CD4-positive, CD25-positive, alpha-beta regulatory T cell (primary cell): Measurements from ENCODE around the gene KEL. TPM values are rescaled to one million over a fixed set of nuclear protein-coding genes. Genes with fewer than 3 reads are reported as not detected.

Experiments used
- ATAC-seq, 2 donors: fragments of 150-1000 bp; cut with Tn5 transposase; one replicate each; pipeline ENCODE4 v1.10.0; 2021; ENCODE audit warnings: low read depth in 2 of 2, moderate number of reproducible peaks in 2 of 2, moderate library complexity in 1 of 2
- DNase-seq, 3 donors: peaks; one replicate each; pipeline versions ENCODE4 v3.0.0 to v3.0.0-alpha.2; 2012 to 2022; ENCODE audit warnings: mixed read lengths in 1 of 3
- H3K27ac ChIP-seq: one replicate; pipeline ENCODE4 v1.7.0; 2013; ENCODE audit warnings: mild to moderate bottlenecking, low read length; ENCODE audit not compliant: insufficient read depth, poor library complexity, severe bottlenecking
- H3K27me3 ChIP-seq: one replicate; pipeline ENCODE4 v1.7.0; 2013; ENCODE audit warnings: low read length; ENCODE audit not compliant: control insufficient read depth, insufficient read depth
- H3K36me3 ChIP-seq: one replicate; pipeline ENCODE4 v1.7.0; 2013; ENCODE audit warnings: mild to moderate bottlenecking, low read length, moderate library complexity; ENCODE audit not compliant: control insufficient read depth, insufficient read depth
- H3K4me1 ChIP-seq: 2 replicates; pipeline ENCODE4 v1.7.0; 2013; ENCODE audit warnings: mild to moderate bottlenecking, low read length; ENCODE audit not compliant: insufficient read depth, control insufficient read depth, poor library complexity, severe bottlenecking
- H3K4me3 ChIP-seq: one replicate; pipeline ENCODE4 v1.7.0; 2013; ENCODE audit warnings: low read depth, mild to moderate bottlenecking, low read length, moderate library complexity
- H3K9me3 ChIP-seq, 2 experiments: 1 replicate in 1 of 2; 2 replicates in 1 of 2; pipeline ENCODE4 v1.7.0; 2013; ENCODE audit warnings: low read length in 2 of 2, mild to moderate bottlenecking in 1 of 2, moderate library complexity in 1 of 2; ENCODE audit not compliant: control insufficient read depth in 2 of 2
- H3K27ac Mint-ChIP-seq, 3 donors: one replicate each; pipeline ENCODE4 v1.8.0; 2020 to 2022; ENCODE audit warnings: mild to moderate bottlenecking in 3 of 3, mixed read lengths in 3 of 3, moderate library complexity in 2 of 3
- H3K27me3 Mint-ChIP-seq: one replicate; pipeline ENCODE4 v1.8.0; 2022; ENCODE audit warnings: mild to moderate bottlenecking, mixed read lengths
- H3K36me3 Mint-ChIP-seq: one replicate; pipeline ENCODE4 v1.8.0; 2020; ENCODE audit warnings: mixed read lengths
- H3K4me1 Mint-ChIP-seq, 4 donors: one replicate each; pipeline ENCODE4 v1.8.0; 2020 to 2022; ENCODE audit warnings: mixed read lengths in 4 of 4, mild to moderate bottlenecking in 1 of 4
- H3K4me3 Mint-ChIP-seq, 4 donors: one replicate each; pipeline ENCODE4 v1.8.0; 2020 to 2022; ENCODE audit warnings: mild to moderate bottlenecking in 4 of 4, mixed read lengths in 4 of 4, moderate library complexity in 3 of 4
- H3K9me3 Mint-ChIP-seq, 7 donors: one replicate each; pipeline ENCODE4 v1.8.0; 2020 to 2022; ENCODE audit warnings: mixed read lengths in 7 of 7, mild to moderate bottlenecking in 3 of 7, moderate library complexity in 2 of 7
- polyA plus RNA-seq, 4 donors: library from polyadenylated mRNA; unstranded; fragments of 300-500 nt; fragmentation: Illumina TruSeq; gene quantifications; one replicate each; pipeline ENCODE4 v1.2.3, GENCODE V29; 2021
- total RNA-seq: library from RNA; stranded (reverse); gene quantifications from one replicate; pipeline ENCODE4 v1.2.3, GENCODE V29; 2022

Gene KEL
- total and polyA plus RNA-seq, 5 donors from 2014 or later = 1.1 TPM; not detected in 4

DNA sequence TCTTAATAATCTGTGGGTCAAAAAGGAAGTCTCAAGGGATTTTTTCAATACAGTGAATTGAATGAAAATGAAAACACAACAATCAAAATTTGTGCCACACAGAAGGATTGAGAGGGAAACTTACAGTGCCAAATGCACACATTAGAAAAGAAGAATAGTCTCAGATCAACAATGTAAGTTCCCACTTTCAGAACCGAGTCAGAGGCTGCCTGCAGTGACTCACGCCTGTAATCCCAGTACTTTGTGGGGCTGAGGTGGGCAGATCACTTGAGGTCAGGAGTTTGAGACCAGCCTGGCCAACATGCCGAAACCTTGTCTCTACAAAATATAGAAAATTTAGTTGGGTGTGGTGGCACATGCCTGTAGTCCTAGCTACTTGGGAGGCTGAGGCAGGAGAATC is 12.5 kb upstream of the KEL start:
- peaks cover 0 to 8% (median 0%) of the 10 kb centered on the region in 7 donors for H3K9me3 Mint-ChIP-seq
- H3K9me3 ChIP-seq = peaks cover 0 to 4% of the 10 kb centered on the region in 2 experiments
- H3K4me1 Mint-ChIP-seq = peaks cover 0 to 3% (median 0%) of the 10 kb centered on the region in 4 donors
- no peak for DNase-seq
- H3K27ac ChIP-seq = no peak overlapping the region
- H3K27me3 Mint-ChIP-seq = peaks cover 40% of the 10 kb centered on the region
- no peaks in the 10 kb centered on the region for H3K4me1 ChIP-seq
- no peak overlapping the region for H3K4me3 Mint-ChIP-seq
- H3K4me3 ChIP-seq = no peak overlapping the region
- H3K36me3 Mint-ChIP-seq = no peaks in the 10 kb centered on the region
- H3K36me3 ChIP-seq = no peaks in the 10 kb centered on the region
- ATAC-seq = no peak
- no peaks in the 10 kb centered on the region for H3K27me3 ChIP-seq
- no peak overlapping the region for H3K27ac Mint-ChIP-seq

DNA sequence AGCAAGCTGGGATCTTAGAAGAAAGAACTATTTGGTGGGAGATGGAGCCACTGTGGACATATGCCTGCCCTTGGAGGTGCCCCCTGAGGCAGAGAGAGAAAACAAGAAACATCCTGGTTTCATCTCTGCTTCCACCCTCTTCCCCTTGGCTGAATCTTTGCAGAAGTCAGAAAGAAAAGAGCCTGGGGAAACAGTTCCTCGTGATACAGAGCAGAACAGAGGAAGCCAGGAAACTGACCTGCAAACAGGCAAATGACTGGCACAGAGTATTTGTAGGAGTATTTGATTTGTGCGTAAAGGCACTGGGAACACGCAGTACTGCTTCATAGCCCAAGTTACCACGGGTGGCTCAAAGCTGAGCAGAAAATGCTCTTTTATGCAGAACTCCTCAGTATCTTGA is 7.0 kb upstream of the KEL start:
- H3K4me3 ChIP-seq = no peak overlapping the region
- no peaks in the 10 kb centered on the region for H3K36me3 Mint-ChIP-seq
- H3K27me3 Mint-ChIP-seq = peaks cover 61% of the 10 kb centered on the region
- DNase-seq (no peak), ATAC-seq (no peak)
- H3K27ac ChIP-seq = no peak overlapping the region
- H3K4me1 ChIP-seq = no peaks in the 10 kb centered on the region
- H3K27ac Mint-ChIP-seq = no peak overlapping the region
- no peaks in the 10 kb centered on the region for H3K9me3 ChIP-seq
- no peaks in the 10 kb centered on the region for H3K9me3 Mint-ChIP-seq
- no peak overlapping the region for H3K4me3 Mint-ChIP-seq
- H3K27me3 ChIP-seq = peaks cover 2% of the 10 kb centered on the region
- no peaks in the 10 kb centered on the region for H3K36me3 ChIP-seq
- H3K4me1 Mint-ChIP-seq = peaks cover 0 to 3% (median 0%) of the 10 kb centered on the region in 4 donors

DNA sequence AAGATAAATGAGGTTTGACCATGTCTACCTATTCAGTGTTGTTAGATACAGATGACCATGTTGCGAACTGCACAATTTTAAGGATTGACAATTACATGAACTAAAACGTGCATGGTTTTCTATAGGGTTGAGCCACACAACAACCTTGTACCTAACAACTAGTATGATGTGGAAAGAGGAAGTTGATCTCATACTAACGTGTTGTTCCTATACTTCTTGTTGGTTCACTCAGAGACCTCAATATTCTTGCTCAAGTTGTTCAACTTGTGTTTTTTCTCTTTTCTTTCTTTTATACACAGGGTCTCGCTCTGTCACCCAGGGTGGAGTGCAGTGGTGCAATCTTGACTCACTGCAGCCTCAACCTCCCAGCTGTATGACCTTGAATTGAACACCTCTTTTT is 6.1 kb upstream of the KEL start:
- Histone ChIP-seq H3K9me3 (no peaks in the 10 kb centered on the region), H3K36me3 (no peaks in the 10 kb centered on the region), H3K27ac (no peak overlapping the region), H3K4me3 (no peak overlapping the region), H3K4me1 (no peaks in the 10 kb centered on the region), H3K27me3 (peaks cover 4% of the 10 kb centered on the region)
- Mint-ChIP-seq H3K36me3 (no peaks in the 10 kb centered on the region), H3K4me3 (no peak overlapping the region), H3K27me3 (peaks cover 55% of the 10 kb centered on the region), H3K27ac (no peak overlapping the region), H3K4me1 (peaks cover 0 to 3% (median 0%) of the 10 kb centered on the region in 4 donors), H3K9me3 (peaks cover 0 to 1% (median 0%) of the 10 kb centered on the region in 7 donors)
- ATAC-seq (no peak), DNase-seq (no peak)

DNA sequence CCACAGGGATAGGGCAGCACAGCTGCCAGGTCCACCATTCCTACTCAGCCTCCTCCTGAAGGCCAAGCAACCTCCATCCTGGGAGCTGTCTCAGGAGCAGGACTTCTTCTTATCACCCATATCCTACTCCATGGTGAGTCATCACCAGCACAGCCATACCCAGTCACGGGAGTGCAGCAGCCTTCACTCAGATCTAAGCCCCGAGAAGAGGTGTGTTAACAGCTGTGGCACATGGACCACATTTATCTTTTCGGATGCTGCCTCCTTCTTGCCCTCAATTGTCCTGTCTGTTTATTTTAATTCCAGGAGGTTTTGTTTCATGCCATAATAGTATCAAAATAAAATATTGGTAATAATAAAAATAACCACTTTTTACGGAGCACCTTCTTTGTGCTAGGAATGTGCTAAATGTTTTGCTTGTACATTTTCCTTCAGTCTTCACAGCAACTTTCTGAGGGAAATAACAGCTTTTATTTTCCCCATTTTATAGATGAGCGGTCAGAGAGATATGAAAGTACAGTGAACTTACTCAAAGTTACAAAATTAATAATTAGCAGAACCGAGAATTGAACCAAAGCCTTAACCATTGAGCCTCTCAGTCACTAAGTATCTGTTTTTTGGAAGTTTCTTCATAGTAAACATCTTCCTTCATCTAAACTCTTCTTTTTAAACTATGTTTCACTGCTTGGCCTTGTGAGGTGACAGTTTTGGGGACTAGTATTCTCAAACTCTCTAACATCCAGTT is 2.5 kb upstream of the KEL start:
- H3K27ac ChIP-seq = no peak overlapping the region
- no peak overlapping the region for H3K27ac Mint-ChIP-seq
- no peaks in the 10 kb centered on the region for H3K9me3 ChIP-seq
- no peaks in the 10 kb centered on the region for H3K4me1 Mint-ChIP-seq
- DNase-seq (no peak), ATAC-seq (no peak)
- no peak overlapping the region for H3K4me3 ChIP-seq
- no peak overlapping the region for H3K4me3 Mint-ChIP-seq
- peaks cover 4% of the 10 kb centered on the region for H3K27me3 ChIP-seq
- no peaks in the 10 kb centered on the region for H3K36me3 Mint-ChIP-seq
- no peaks in the 10 kb centered on the region for H3K36me3 ChIP-seq
- no peaks in the 10 kb centered on the region for H3K4me1 ChIP-seq
- peaks cover 39% of the 10 kb centered on the region for H3K27me3 Mint-ChIP-seq
- peaks cover 0 to 1% (median 0%) of the 10 kb centered on the region in 7 donors for H3K9me3 Mint-ChIP-seq

DNA sequence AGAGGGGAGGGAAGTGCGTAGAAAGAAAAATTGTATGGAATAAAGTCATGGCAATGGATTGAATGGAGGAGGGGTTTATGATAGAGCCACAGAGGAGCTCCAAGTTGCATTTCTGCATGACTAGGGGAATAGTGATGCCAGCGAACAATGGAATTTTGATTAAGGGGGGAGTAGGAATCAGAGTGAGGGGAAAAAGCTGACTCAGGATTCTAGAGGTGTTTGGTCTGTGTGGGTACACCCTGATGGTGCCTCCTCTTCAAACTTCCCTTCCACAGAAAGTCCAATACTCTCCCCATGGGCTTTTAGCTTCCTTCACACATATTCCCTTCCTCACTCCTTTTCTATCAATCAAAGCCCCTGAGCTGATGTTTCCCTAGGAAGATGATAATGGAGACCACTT is 1.8 kb upstream of the KEL start:
- Histone ChIP-seq H3K4me1 (no peaks in the 10 kb centered on the region), H3K27ac (no peak overlapping the region), H3K9me3 (no peaks in the 10 kb centered on the region), H3K36me3 (no peaks in the 10 kb centered on the region), H3K27me3 (peaks cover 4% of the 10 kb centered on the region), H3K4me3 (no peak overlapping the region)
- no peak for DNase-seq
- no peak for ATAC-seq
- H3K4me3 Mint-ChIP-seq = no peak overlapping the region
- H3K4me1 Mint-ChIP-seq = no peaks in the 10 kb centered on the region
- no peak overlapping the region for H3K27ac Mint-ChIP-seq
- peaks cover 0 to 1% (median 0%) of the 10 kb centered on the region in 7 donors for H3K9me3 Mint-ChIP-seq
- H3K36me3 Mint-ChIP-seq = no peaks in the 10 kb centered on the region
- peaks cover 34% of the 10 kb centered on the region for H3K27me3 Mint-ChIP-seq

DNA sequence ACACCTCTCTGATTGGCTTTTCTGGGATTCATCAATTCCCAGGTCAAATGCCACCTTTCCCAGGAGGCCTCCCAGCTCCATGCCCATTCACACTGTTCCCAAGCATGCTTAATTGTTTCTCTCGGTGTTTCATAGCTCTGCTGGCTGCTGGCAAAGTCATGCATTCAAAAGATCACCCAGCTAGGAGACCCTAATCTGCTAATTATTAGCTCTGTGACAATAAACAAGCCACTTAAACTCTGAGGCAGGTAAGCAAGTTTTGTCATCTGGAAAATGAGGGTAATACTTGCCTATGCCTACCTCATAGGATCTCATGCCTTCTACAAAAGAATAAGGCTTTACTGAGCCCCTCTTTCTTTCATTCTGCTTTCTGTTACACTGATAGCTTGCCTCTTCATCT is 828 bp upstream of the KEL start:
- Mint-ChIP-seq H3K27ac (no peak overlapping the region), H3K4me3 (no peak overlapping the region), H3K9me3 (peaks cover 0 to 1% (median 0%) of the 10 kb centered on the region in 7 donors), H3K36me3 (no peaks in the 10 kb centered on the region), H3K4me1 (no peaks in the 10 kb centered on the region), H3K27me3 (peaks cover 32% of the 10 kb centered on the region)
- no peak for DNase-seq
- Histone ChIP-seq H3K4me3 (no peak overlapping the region), H3K9me3 (no peaks in the 10 kb centered on the region), H3K4me1 (no peaks in the 10 kb centered on the region), H3K27ac (no peak overlapping the region), H3K27me3 (peaks cover 2% of the 10 kb centered on the region), H3K36me3 (no peaks in the 10 kb centered on the region)
- no peak for ATAC-seq

DNA sequence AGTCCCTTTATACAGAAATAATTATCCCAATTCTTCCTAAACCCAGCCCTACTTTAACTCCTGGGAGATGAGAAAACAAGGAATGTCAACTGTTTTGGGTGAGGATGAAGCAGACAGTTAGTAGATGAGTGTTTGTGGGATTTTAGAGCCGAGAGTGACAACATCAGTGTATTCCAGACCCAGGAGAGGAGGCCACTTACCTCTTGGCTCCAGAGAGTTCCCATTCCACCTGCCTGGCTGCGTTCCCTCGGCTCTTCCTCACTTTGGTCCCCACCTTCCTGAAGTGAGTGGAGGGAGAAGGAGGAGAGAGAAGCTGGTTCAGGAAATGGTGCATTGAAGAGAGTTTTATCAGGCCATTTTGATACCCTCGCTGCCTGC is 579 bp downstream of the KEL start:
- peaks cover 2% of the 10 kb centered on the region for H3K27me3 ChIP-seq
- peaks cover 0 to 4% (median 1%) of the 10 kb centered on the region in 7 donors for H3K9me3 Mint-ChIP-seq
- no peak overlapping the region for H3K4me3 ChIP-seq
- no peaks in the 10 kb centered on the region for H3K9me3 ChIP-seq
- peaks cover 0 to 5% (median 0%) of the 10 kb centered on the region in 4 donors for H3K4me1 Mint-ChIP-seq
- no peaks in the 10 kb centered on the region for H3K36me3 Mint-ChIP-seq
- no peaks in the 10 kb centered on the region for H3K36me3 ChIP-seq
- H3K4me1 ChIP-seq = no peaks in the 10 kb centered on the region
- ATAC-seq = no peak
- no peak overlapping the region for H3K27ac Mint-ChIP-seq
- H3K27me3 Mint-ChIP-seq = peaks cover 21% of the 10 kb centered on the region
- no peak overlapping the region for H3K27ac ChIP-seq
- no peak overlapping the region for H3K4me3 Mint-ChIP-seq
- no peak for DNase-seq

DNA sequence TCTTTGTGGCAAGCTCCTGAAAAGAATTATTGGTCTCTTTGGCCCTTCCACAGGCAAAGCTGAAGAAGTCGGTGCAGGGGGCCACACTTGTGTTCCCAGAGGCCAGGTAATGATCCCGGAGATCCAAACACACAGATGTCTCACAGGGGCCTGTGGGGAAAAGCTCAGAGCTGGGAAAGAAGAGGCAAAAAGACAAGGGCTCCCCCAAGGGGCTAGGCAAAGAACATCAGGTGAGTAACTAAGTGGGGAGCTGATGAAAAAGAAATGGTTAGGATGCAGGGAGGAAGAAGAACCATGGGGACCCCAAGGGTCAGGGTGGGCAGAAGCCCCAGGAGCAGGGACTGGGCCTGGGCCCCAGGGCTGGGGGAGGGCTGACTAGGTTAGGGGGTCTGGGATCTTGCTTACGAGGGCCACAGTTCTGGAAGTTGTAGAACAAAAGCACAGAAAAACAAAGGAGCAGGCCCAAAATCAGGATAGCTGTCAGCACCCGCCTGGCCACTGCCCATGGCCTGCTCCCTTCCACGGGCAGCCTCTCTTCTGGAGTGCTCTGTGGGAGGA is 1.1 kb downstream of the KEL start:
- H3K27me3 ChIP-seq = peaks cover 2% of the 10 kb centered on the region
- Mint-ChIP-seq H3K27ac (no peak overlapping the region), H3K36me3 (no peaks in the 10 kb centered on the region), H3K4me1 (peaks cover 0 to 5% (median 0%) of the 10 kb centered on the region in 4 donors), H3K4me3 (no peak overlapping the region), H3K9me3 (peaks cover 0 to 10% (median 3%) of the 10 kb centered on the region in 7 donors), H3K27me3 (peaks cover 21% of the 10 kb centered on the region)
- H3K4me3 ChIP-seq = no peak overlapping the region
- no peak for DNase-seq
- H3K36me3 ChIP-seq = no peaks in the 10 kb centered on the region
- ATAC-seq = no peak
- H3K27ac ChIP-seq = no peak overlapping the region
- no peaks in the 10 kb centered on the region for H3K4me1 ChIP-seq
- peaks cover 0 to 2% of the 10 kb centered on the region in 2 experiments for H3K9me3 ChIP-seq
